ENCODE data around the gene CYP2C8.

DNA sequence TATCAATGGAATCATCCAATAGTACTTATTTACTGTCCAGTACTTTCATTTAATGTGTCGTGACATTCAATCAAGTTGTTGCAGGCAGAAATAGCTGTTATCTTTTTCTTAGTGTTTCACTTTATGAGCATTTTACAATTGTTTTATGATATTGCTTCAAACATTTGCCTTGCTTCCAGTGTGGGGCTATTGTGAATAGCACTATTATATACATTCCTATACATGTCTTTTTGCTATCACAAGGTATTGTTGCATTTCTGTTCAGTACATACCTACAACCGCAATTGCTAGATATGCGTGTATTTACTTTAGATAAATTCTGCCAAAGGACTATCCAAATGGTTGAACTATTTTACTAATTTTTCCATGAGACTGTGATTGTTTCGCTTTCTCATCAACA is 34.9 kb downstream of the CYP2C8 start:
- TF ChIP-seq, protein P1, sequence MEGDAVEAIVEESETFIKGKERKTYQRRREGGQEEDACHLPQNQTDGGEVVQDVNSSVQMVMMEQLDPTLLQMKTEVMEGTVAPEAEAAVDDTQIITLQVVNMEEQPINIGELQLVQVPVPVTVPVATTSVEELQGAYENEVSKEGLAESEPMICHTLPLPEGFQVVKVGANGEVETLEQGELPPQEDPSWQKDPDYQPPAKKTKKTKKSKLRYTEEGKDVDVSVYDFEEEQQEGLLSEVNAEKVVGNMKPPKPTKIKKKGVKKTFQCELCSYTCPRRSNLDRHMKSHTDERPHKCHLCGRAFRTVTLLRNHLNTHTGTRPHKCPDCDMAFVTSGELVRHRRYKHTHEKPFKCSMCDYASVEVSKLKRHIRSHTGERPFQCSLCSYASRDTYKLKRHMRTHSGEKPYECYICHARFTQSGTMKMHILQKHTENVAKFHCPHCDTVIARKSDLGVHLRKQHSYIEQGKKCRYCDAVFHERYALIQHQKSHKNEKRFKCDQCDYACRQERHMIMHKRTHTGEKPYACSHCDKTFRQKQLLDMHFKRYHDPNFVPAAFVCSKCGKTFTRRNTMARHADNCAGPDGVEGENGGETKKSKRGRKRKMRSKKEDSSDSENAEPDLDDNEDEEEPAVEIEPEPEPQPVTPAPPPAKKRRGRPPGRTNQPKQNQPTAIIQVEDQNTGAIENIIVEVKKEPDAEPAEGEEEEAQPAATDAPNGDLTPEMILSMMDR (IDR thresholded peaks at IDR 0.05): no peak
- TF ChIP-seq POLR2AphosphoS5 (IDR thresholded peaks at IDR 0.05; ENCODE audit: insufficient read depth in 1 of 2, low read depth in 1 of 2): no peak

Data from vagina (tissue), 2 donors.